GOT3 (cell line): ENCODE results near the gene HCAR3.
"Not testable (repeated sequence)": the region's sequence is repeated elsewhere in the genome, so short reads cannot be mapped to it uniquely, and the experiment has no call there.

ENCODE experiments used
- DNase-seq: peaks from one replicate; lab custom pipeline; 2025; ENCODE audit warnings: mixed read lengths; lab: John Stamatoyannopoulos, UW

HCAR3 gene

GRCh38 chr12:122722387-122722786, 5.8 kb upstream of the HCAR3 start:
- no peak for DNase-seq

- no peak for DNase-seq
Measured at GRCh38 chr12:122721057-122721545, 4.5 kb upstream of the HCAR3 start.

- DNase-seq, result not testable (repeated sequence)
Measured at GRCh38 chr12:122715211-122715610, 1.4 kb downstream of the HCAR3 start.

- DNase-seq, result not testable (repeated sequence)
Measured at GRCh38 chr12:122713491-122714188, 3.0 kb downstream of the HCAR3 start.

- not testable (repeated sequence) for DNase-seq
Measured at GRCh38 chr12:122711266-122711665, 5.3 kb downstream of the HCAR3 start.

- not testable (repeated sequence) for DNase-seq
Measured at GRCh38 chr12:122710341-122710740, 6.3 kb downstream of the HCAR3 start.

GRCh38 chr12:122709287-122709686, 7.3 kb downstream of the HCAR3 start:
- DNase-seq, result not testable (repeated sequence)

GRCh38 chr12:122703841-122704240, 12.8 kb downstream of the HCAR3 start:
- not testable (repeated sequence) for DNase-seq

- DNase-seq, result not testable (repeated sequence)
Measured at GRCh38 chr12:122702890-122703611, 13.6 kb downstream of the HCAR3 start, which contains the start of gene HCAR2. Gene HCAR2 (minus strand): TSS chr12:122703357. CDS start chr12:122703283, 74 bp downstream.

GRCh38 chr12:122701481-122701880, 15.1 kb downstream of the HCAR3 start:
- DNase-seq, result not testable (repeated sequence)

GRCh38 chr12:122700038-122700710, 16.4 kb downstream of the HCAR3 start:
- DNase-seq, result not testable (repeated sequence)

GRCh38 chr12:122696922-122697321, 19.7 kb downstream of the HCAR3 start:
- not testable (repeated sequence) for DNase-seq

GRCh38 chr12:122691566-122691965, 25.0 kb downstream of the HCAR3 start:
- no peak for DNase-seq

- no peak for DNase-seq
Measured at GRCh38 chr12:122688291-122688690, 28.3 kb downstream of the HCAR3 start.

GRCh38 chr12:122687086-122687485, 29.5 kb downstream of the HCAR3 start:
- DNase-seq, result no peak

- no peak for DNase-seq
Measured at GRCh38 chr12:122686538-122686937, 30.1 kb downstream of the HCAR3 start.

- DNase-seq, result no peak
Measured at GRCh38 chr12:122684297-122684813, 32.3 kb downstream of the HCAR3 start.

- no peak for DNase-seq
Measured at GRCh38 chr12:122681814-122682213, 34.8 kb downstream of the HCAR3 start.

- not testable (repeated sequence) for DNase-seq
Measured at GRCh38 chr12:122680989-122681388, 35.6 kb downstream of the HCAR3 start.

GRCh38 chr12:122676781-122677180, 39.8 kb downstream of the HCAR3 start:
- not testable (repeated sequence) for DNase-seq

GRCh38 chr12:122676015-122676414, 40.6 kb downstream of the HCAR3 start:
- not testable (repeated sequence) for DNase-seq

- DNase-seq, result no peak
Measured at GRCh38 chr12:122672515-122672914, 44.1 kb downstream of the HCAR3 start.
